PC-3 (cell line): ENCODE measurements around the gene KAT7. TPM values are rescaled to one million over a fixed set of nuclear protein-coding genes. Genes with fewer than 3 reads are reported as not detected.
A peak's percentile ranks its signal among the peaks of the same experiment; 100 is the strongest.

Source experiments
- ATAC-seq: fragments of 200-7000 bp; cut with Tn5 transposase; 2 replicates; pipeline ENCODE4 v1.9.1; 2020; ENCODE audit warnings: mild to moderate bottlenecking, moderate library complexity
- BruUV-seq: library from RNA; stranded (reverse); fragments of 400-500 nt; replicated peaks from 2 replicates; lab custom pipeline; 2021; lab: Mats Ljungman, UMichigan
- CTCF ChIA-PET: fragments of 300-600 bp; sonication (Branson Sonifier 250); formaldehyde crosslinking; loops from one replicate; lab custom pipeline; 2022; ENCODE audit warnings: antibody characterized with exemption; lab: Charles Lee
- POLR2A ChIA-PET: fragments of 300-600 bp; sonication (Branson Sonifier 250); formaldehyde crosslinking; loops from one replicate; lab custom pipeline; 2022; ENCODE audit warnings: antibody characterized with exemption; ENCODE audit not compliant: unreplicated experiment; lab: Charles Lee
- DNase-seq: peaks from one replicate; pipeline ENCODE4 v3.0.0-alpha.2; 2015
- H2AFZ ChIP-seq: fragments of 300-600 bp; sonication (generic); 2 replicates; pipeline ENCODE4 v1.6.0; 2016; ENCODE audit warnings: antibody characterized with exemption, low read length
- H3F3A ChIP-seq: fragments of 300-600 bp; sonication (generic); one replicate; pipeline ENCODE4 v1.6.0; 2017; ENCODE audit warnings: antibody characterized with exemption, low read length, control low read depth, mild to moderate bottlenecking; ENCODE audit not compliant: unreplicated experiment
- H3K27ac ChIP-seq: fragments of 300-600 bp; sonication (generic); 2 replicates; pipeline ENCODE4 v1.5.1; 2016; ENCODE audit warnings: mild to moderate bottlenecking, low read length
- H3K27me3 ChIP-seq: fragments of 300-600 bp; sonication (generic); 2 replicates; pipeline ENCODE4 v1.6.1; 2016; ENCODE audit warnings: low read length, mixed read lengths
- H3K36me3 ChIP-seq: fragments of 300-600 bp; sonication (generic); 2 replicates; pipeline ENCODE4 v1.6.1; 2016; ENCODE audit warnings: low read depth, mixed run types, low read length, mixed read lengths
- H3K4me1 ChIP-seq: fragments of 300-600 bp; sonication (generic); 2 replicates; pipeline ENCODE4 v1.5.1; 2016; ENCODE audit warnings: low read length; ENCODE audit not compliant: insufficient read depth
- H3K4me2 ChIP-seq: fragments of 300-600 bp; sonication (generic); 2 replicates; pipeline ENCODE4 v1.6.0; 2016; ENCODE audit warnings: low read length
- H3K4me3 ChIP-seq: fragments of 300-600 bp; sonication (generic); 2 replicates; pipeline ENCODE4 v1.5.1; 2016; ENCODE audit warnings: mild to moderate bottlenecking, low read length, mixed read lengths
- H3K79me2 ChIP-seq: fragments of 300-600 bp; sonication (generic); 2 replicates; pipeline ENCODE4 v1.6.1; 2017; ENCODE audit warnings: low read length, mixed read lengths
- H3K9ac ChIP-seq: fragments of 300-600 bp; sonication (generic); 2 replicates; pipeline ENCODE4 v1.6.0; 2016; ENCODE audit warnings: mild to moderate bottlenecking, low read length
- H3K9me2 ChIP-seq: fragments of 300-600 bp; sonication (generic); replicated peaks from 2 replicates; pipeline ENCODE4 v1.6.1; 2016; ENCODE audit warnings: mixed run types, low read length, mixed read lengths
- H3K9me3 ChIP-seq: fragments of 300-600 bp; sonication (generic); 2 replicates; pipeline ENCODE4 v1.6.1; 2016; ENCODE audit warnings: low read length, mixed read lengths
- H4K20me1 ChIP-seq: fragments of 300-600 bp; sonication (generic); 2 replicates; pipeline ENCODE4 v1.6.1; 2016; ENCODE audit warnings: low read length, mixed read lengths
- EZH2 ChIP-seq: fragments of 300-600 bp; sonication (generic); IDR thresholded peaks from one replicate; pipeline ENCODE4 v1.6.1; 2017; ENCODE audit warnings: antibody characterized with exemption, mild to moderate bottlenecking, low read length; ENCODE audit not compliant: unreplicated experiment
- EZH2phosphoT487 ChIP-seq: fragments of 300-600 bp; sonication (generic); IDR thresholded peaks from 2 replicates; pipeline ENCODE4 v1.6.1; 2018; ENCODE audit warnings: mild to moderate bottlenecking, antibody characterized with exemption, low read length, borderline replicate concordance
- intact Hi-C: fragments of 100-400 bp; cut with micrococcal nuclease; formaldehyde crosslinking; loops from 2 replicates; pipeline ENCODE4 v1.9.0; 2023
- total RNA-seq: library from RNA; depleted of rRNA; stranded (reverse); fragments of >200 nt; gene quantifications from 2 replicates; pipeline ENCODE4 v1.2.3, GENCODE V29; 2014
- TF ChIP-seq, protein P1 (sequence below): fragments of 300-600 bp; sonication (generic); conservative IDR thresholded peaks from 2 replicates; pipeline ENCODE4 v1.5.1; 2017; ENCODE audit warnings: antibody characterized with exemption, low read depth, mild to moderate bottlenecking, low read length

The KAT7 gene
- total RNA-seq, 1 experiment from 2014 or later: 39.1 TPM

DNA sequence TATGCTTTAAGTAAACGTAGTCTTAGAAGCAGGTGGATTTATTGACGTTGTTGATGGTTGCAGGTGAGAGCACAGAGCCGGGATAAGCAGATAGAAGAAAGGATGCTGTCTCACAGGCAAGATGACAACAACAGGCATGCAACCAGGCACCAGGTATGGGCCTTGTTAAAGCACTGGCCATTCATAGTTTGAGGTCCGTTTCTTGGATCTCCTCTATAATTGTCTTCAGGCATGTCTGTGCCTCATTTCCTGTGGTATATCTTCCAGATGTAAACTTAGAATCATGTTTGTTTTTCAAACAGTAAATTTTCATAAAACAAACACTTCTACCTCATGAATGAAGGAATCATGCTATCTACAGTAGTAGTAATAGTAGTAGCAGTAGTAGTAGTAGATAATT, 20.6 kb downstream of the KAT7 start:
- BruUV-seq: no TSS peak
- CTCF ChIA-PET: no interaction called here
- POLR2A ChIA-PET: no interaction called here

DNA sequence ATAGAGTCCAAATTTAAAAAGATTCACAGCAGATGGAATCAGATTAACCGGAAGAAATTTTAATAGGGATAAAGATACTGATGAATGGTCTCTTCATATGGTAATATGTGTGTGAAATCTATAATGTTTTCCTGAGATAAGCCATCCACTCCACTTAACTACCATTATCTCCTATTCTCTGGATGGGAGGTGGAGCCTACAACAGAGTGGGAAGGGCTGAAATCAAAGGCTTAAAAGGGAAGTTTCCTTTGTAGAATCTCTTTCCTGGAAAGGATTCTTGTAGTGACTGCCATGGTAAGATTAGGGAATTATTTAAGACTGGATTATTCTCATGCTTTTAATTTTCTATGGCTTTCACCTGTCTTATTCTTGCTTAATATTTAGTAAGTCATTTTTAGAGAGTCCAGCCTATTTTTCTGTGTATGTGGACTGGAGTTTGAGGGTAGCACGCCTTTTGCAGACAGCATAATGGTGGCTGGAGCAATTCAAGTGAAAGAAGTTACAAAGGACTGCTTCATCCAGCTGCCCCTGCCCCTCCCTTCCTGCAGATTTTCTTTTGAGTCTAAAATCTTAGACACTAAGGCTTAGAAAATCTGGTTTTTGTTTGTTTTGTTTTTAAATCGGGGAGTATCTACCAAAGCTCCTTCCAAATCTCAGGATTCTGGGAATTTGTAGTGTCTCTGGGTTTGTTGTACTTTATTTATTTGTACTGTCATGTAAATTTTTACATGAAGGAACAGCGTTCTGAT, 26.5 kb downstream of the KAT7 start:
- H3F3A ChIP-seq: no peaks in the 10 kb centered on the region
- H3K4me3 ChIP-seq: no peak overlapping the region
- POLR2A ChIA-PET: no interaction called here
- H3K9ac ChIP-seq: no peak overlapping the region
- DNase-seq: no peak
- intact Hi-C loops: no loop called here
- no peak overlapping the region for H2AFZ ChIP-seq
- H3K9me3 ChIP-seq: no peaks in the 10 kb centered on the region
- no TSS peak for BruUV-seq
- H3K27me3 ChIP-seq: no peaks in the 10 kb centered on the region
- H4K20me1 ChIP-seq: no peaks in the 10 kb centered on the region
- no peak overlapping the region for H3K4me2 ChIP-seq
- H3K4me1 ChIP-seq: no peaks in the 10 kb centered on the region
- ATAC-seq: no peak
- no peaks in the 10 kb centered on the region for H3K79me2 ChIP-seq
- H3K36me3 ChIP-seq: peaks cover 54% of the 10 kb centered on the region
- no peaks in the 10 kb centered on the region for H3K9me2 ChIP-seq
- TF ChIP-seq EZH2 (no peak), EZH2phosphoT487 (no peak)
- TF ChIP-seq, protein P1, sequence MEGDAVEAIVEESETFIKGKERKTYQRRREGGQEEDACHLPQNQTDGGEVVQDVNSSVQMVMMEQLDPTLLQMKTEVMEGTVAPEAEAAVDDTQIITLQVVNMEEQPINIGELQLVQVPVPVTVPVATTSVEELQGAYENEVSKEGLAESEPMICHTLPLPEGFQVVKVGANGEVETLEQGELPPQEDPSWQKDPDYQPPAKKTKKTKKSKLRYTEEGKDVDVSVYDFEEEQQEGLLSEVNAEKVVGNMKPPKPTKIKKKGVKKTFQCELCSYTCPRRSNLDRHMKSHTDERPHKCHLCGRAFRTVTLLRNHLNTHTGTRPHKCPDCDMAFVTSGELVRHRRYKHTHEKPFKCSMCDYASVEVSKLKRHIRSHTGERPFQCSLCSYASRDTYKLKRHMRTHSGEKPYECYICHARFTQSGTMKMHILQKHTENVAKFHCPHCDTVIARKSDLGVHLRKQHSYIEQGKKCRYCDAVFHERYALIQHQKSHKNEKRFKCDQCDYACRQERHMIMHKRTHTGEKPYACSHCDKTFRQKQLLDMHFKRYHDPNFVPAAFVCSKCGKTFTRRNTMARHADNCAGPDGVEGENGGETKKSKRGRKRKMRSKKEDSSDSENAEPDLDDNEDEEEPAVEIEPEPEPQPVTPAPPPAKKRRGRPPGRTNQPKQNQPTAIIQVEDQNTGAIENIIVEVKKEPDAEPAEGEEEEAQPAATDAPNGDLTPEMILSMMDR: no peak
- no peak overlapping the region for H3K27ac ChIP-seq
- CTCF ChIA-PET: no interaction called here

More for the DNA sequence above, 20.6 kb downstream of the KAT7 start:
- H2AFZ ChIP-seq: no peak overlapping the region
- H3K27me3 ChIP-seq: no peaks in the 10 kb centered on the region
- H3K4me3 ChIP-seq: no peak overlapping the region
- H3K27ac ChIP-seq: no peak overlapping the region
- DNase-seq: peak; percentile 31
- intact Hi-C loops: no loop called here
- H3K36me3 ChIP-seq: peaks cover 57% of the 10 kb centered on the region
- no peak overlapping the region for H3K4me2 ChIP-seq
- H3K9ac ChIP-seq: no peak overlapping the region
- H3F3A ChIP-seq: no peaks in the 10 kb centered on the region
- no peaks in the 10 kb centered on the region for H3K9me2 ChIP-seq
- peak; percentile 99 for ATAC-seq
- TF ChIP-seq EZH2 (no peak), EZH2phosphoT487 (no peak)
- TF ChIP-seq, protein P1: no peak
- H4K20me1 ChIP-seq: no peaks in the 10 kb centered on the region
- peaks cover 4% of the 10 kb centered on the region; the same call in 1 of the 2 replicates for H3K79me2 ChIP-seq
- no peaks in the 10 kb centered on the region for H3K9me3 ChIP-seq
- no peaks in the 10 kb centered on the region for H3K4me1 ChIP-seq

DNA sequence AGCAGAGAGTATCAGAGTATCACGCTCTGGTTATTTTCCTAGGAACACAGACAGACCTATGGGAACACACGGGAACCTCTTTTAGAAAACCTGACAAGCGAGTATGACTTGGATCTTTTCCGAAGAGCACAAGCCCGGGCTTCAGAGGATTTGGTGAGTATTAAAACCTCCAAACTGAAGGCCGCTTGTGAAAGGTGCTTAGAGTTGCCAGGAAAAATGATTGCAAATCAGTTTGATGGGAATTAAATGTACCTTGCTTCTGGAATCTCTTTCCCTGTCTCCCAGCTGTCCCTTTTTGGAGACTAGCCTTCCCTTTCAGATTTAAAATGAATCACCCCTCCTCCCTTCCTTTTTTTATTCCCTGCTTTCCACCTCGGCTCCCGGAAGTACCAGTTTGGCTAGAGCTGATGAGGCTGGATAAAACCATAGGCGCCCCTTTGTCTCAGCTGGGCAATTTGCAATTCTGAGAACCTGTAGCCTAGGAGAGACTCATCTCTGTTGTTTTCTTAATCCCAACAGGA, 27.3 kb downstream of the KAT7 start:
- no peak for ATAC-seq

More for the DNA sequence above, 27.3 kb downstream of the KAT7 start:
- peaks cover 52% of the 10 kb centered on the region for H3K36me3 ChIP-seq
- no peak overlapping the region for H3K4me3 ChIP-seq
- H3F3A ChIP-seq: no peaks in the 10 kb centered on the region
- DNase-seq: no peak
- H3K27ac ChIP-seq: no peak overlapping the region
- H3K9me2 ChIP-seq: no peaks in the 10 kb centered on the region
- H3K9ac ChIP-seq: no peak overlapping the region
- H3K27me3 ChIP-seq: no peaks in the 10 kb centered on the region
- H4K20me1 ChIP-seq: no peaks in the 10 kb centered on the region
- ChIA-PET POLR2A (no interaction called here), CTCF (no interaction called here)
- TF ChIP-seq EZH2phosphoT487 (no peak), EZH2 (no peak)
- TF ChIP-seq, protein P1: no peak
- intact Hi-C loops: no loop called here
- no peaks in the 10 kb centered on the region for H3K4me1 ChIP-seq
- no TSS peak for BruUV-seq
- no peaks in the 10 kb centered on the region for H3K9me3 ChIP-seq
- H3K4me2 ChIP-seq: no peak overlapping the region
- H2AFZ ChIP-seq: no peak overlapping the region
- no peaks in the 10 kb centered on the region for H3K79me2 ChIP-seq
